Measurements from ENCODE around the gene ADAMTS10. TPM values are rescaled to one million over a fixed set of nuclear protein-coding genes. Genes with fewer than 3 reads are reported as not detected.

Gene ADAMTS10
- total and polyA plus RNA-seq, 2 of the 13 experiments (the other 11 are each of a cell fraction or from before 2014, with no cell fraction given) = 0.49 to 1.7 TPM

DNA sequence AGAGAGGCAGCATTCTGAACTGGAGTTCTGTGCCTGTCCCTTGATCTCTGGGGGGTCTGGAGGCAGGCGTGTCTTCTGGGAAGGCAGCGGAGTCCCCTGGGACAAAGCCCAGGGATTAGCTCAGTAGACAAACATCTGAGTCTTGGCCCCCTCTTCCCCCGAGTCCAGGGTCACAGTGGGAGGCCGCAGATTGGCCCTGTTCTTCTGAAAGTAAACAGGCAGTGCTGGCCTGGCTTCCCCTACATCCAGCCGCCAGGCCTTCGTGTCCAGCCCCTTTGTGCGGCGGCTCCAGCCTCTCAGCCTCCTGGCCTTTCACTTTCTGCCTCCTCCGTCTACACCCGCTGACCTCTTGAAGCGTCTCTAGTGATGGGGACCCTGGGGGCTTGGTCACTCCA is 20.9 kb upstream of the ADAMTS10 start (continued):
- TF ChIP-seq, protein P1, sequence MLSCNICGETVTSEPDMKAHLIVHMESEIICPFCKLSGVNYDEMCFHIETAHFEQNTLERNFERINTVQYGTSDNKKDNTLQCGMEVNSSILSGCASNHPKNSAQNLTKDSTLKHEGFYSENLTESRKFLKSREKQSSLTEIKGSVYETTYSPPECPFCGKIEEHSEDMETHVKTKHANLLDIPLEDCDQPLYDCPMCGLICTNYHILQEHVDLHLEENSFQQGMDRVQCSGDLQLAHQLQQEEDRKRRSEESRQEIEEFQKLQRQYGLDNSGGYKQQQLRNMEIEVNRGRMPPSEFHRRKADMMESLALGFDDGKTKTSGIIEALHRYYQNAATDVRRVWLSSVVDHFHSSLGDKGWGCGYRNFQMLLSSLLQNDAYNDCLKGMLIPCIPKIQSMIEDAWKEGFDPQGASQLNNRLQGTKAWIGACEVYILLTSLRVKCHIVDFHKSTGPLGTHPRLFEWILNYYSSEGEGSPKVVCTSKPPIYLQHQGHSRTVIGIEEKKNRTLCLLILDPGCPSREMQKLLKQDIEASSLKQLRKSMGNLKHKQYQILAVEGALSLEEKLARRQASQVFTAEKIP (CRISPR knock-in tag; IDR thresholded peaks at IDR 0.05; ENCODE audit: borderline replicate concordance) = no peak
- TF ChIP-seq NCOA5 (CRISPR knock-in tag; IDR thresholded peaks at IDR 0.05) (no peak), TAF1 (CRISPR knock-in tag; IDR thresholded peaks at IDR 0.05) (peak; percentile 26; the same call in 1 of the 2 replicates), MTA3 (CRISPR knock-in tag; IDR thresholded peaks at IDR 0.05) (no peak), CCDC6 (CRISPR knock-in tag; IDR thresholded peaks at IDR 0.05) (no peak), ZFP36L1 (CRISPR knock-in tag; IDR thresholded peaks at IDR 0.05) (peak; percentile 42; the same call in 1 of the 2 replicates), NR3C1 (CRISPR knock-in tag; IDR thresholded peaks at IDR 0.05) (no peak), RORA (CRISPR knock-in tag; IDR thresholded peaks at IDR 0.05) (no peak), NPAS2 (CRISPR knock-in tag; IDR thresholded peaks at IDR 0.05; ENCODE audit: borderline replicate concordance) (no peak), ZBTB8A (CRISPR knock-in tag; IDR thresholded peaks at IDR 0.05; ENCODE audit: borderline replicate concordance, low read depth) (no peak), FOXC1 (CRISPR knock-in tag; IDR thresholded peaks at IDR 0.05; ENCODE audit: borderline replicate concordance) (peak; percentile 59)
- TF ChIP-seq, protein P2, sequence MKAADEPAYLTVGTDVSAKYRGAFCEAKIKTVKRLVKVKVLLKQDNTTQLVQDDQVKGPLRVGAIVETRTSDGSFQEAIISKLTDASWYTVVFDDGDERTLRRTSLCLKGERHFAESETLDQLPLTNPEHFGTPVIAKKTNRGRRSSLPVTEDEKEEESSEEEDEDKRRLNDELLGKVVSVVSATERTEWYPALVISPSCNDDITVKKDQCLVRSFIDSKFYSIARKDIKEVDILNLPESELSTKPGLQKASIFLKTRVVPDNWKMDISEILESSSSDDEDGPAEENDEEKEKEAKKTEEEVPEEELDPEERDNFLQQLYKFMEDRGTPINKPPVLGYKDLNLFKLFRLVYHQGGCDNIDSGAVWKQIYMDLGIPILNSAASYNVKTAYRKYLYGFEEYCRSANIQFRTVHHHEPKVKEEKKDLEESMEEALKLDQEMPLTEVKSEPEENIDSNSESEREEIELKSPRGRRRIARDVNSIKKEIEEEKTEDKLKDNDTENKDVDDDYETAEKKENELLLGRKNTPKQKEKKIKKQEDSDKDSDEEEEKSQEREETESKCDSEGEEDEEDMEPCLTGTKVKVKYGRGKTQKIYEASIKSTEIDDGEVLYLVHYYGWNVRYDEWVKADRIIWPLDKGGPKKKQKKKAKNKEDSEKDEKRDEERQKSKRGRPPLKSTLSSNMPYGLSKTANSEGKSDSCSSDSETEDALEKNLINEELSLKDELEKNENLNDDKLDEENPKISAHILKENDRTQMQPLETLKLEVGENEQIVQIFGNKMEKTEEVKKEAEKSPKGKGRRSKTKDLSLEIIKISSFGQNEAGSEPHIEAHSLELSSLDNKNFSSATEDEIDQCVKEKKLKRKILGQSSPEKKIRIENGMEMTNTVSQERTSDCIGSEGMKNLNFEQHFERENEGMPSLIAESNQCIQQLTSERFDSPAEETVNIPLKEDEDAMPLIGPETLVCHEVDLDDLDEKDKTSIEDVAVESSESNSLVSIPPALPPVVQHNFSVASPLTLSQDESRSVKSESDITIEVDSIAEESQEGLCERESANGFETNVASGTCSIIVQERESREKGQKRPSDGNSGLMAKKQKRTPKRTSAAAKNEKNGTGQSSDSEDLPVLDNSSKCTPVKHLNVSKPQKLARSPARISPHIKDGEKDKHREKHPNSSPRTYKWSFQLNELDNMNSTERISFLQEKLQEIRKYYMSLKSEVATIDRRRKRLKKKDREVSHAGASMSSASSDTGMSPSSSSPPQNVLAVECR (CRISPR knock-in tag; IDR thresholded peaks at IDR 0.05; ENCODE audit: borderline replicate concordance) = peak; percentile 73; the same call in 1 of the 2 replicates
- TF ChIP-seq, protein P3, sequence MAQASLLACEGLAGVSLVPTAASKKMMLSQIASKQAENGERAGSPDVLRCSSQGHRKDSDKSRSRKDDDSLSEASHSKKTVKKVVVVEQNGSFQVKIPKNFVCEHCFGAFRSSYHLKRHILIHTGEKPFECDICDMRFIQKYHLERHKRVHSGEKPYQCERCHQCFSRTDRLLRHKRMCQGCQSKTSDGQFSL (CRISPR knock-in tag; IDR thresholded peaks at IDR 0.05) = no peak
- TF ChIP-seq, protein P4, sequence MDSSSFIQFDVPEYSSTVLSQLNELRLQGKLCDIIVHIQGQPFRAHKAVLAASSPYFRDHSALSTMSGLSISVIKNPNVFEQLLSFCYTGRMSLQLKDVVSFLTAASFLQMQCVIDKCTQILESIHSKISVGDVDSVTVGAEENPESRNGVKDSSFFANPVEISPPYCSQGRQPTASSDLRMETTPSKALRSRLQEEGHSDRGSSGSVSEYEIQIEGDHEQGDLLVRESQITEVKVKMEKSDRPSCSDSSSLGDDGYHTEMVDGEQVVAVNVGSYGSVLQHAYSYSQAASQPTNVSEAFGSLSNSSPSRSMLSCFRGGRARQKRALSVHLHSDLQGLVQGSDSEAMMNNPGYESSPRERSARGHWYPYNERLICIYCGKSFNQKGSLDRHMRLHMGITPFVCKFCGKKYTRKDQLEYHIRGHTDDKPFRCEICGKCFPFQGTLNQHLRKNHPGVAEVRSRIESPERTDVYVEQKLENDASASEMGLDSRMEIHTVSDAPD (CRISPR knock-in tag; IDR thresholded peaks at IDR 0.05) = no peak
- TF ChIP-seq, protein P5, sequence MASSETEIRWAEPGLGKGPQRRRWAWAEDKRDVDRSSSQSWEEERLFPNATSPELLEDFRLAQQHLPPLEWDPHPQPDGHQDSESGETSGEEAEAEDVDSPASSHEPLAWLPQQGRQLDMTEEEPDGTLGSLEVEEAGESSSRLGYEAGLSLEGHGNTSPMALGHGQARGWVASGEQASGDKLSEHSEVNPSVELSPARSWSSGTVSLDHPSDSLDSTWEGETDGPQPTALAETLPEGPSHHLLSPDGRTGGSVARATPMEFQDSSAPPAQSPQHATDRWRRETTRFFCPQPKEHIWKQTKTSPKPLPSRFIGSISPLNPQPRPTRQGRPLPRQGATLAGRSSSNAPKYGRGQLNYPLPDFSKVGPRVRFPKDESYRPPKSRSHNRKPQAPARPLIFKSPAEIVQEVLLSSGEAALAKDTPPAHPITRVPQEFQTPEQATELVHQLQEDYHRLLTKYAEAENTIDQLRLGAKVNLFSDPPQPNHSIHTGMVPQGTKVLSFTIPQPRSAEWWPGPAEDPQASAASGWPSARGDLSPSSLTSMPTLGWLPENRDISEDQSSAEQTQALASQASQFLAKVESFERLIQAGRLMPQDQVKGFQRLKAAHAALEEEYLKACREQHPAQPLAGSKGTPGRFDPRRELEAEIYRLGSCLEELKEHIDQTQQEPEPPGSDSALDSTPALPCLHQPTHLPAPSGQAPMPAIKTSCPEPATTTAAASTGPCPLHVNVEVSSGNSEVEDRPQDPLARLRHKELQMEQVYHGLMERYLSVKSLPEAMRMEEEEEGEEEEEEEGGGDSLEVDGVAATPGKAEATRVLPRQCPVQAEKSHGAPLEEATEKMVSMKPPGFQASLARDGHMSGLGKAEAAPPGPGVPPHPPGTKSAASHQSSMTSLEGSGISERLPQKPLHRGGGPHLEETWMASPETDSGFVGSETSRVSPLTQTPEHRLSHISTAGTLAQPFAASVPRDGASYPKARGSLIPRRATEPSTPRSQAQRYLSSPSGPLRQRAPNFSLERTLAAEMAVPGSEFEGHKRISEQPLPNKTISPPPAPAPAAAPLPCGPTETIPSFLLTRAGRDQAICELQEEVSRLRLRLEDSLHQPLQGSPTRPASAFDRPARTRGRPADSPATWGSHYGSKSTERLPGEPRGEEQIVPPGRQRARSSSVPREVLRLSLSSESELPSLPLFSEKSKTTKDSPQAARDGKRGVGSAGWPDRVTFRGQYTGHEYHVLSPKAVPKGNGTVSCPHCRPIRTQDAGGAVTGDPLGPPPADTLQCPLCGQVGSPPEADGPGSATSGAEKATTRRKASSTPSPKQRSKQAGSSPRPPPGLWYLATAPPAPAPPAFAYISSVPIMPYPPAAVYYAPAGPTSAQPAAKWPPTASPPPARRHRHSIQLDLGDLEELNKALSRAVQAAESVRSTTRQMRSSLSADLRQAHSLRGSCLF (CRISPR knock-in tag; IDR thresholded peaks at IDR 0.05; ENCODE audit: borderline replicate concordance) = no peak

All from HepG2 (cell line).